HL-60 (cell line): ENCODE measurements around the gene ROGDI.

ENCODE experiments used
- CTCF ChIP-seq: IDR thresholded peaks from one replicate; pipeline ENCODE4 v1.5.1; 2011; ENCODE audit warnings: low read length, control low read depth, inconsistent platforms; ENCODE audit not compliant: insufficient read depth
- GABPA ChIP-seq: IDR thresholded peaks from 2 replicates; pipeline ENCODE4 v1.6.1; 2012; ENCODE audit warnings: low read depth
- POLR2AphosphoS5 ChIP-seq: IDR thresholded peaks from 2 replicates; pipeline ENCODE4 v1.6.1; 2012; ENCODE audit warnings: low read depth
- REST ChIP-seq: IDR thresholded peaks from 2 replicates; pipeline ENCODE4 v1.6.1; 2012; ENCODE audit warnings: low read depth; ENCODE audit not compliant: insufficient replicate concordance

DNA sequence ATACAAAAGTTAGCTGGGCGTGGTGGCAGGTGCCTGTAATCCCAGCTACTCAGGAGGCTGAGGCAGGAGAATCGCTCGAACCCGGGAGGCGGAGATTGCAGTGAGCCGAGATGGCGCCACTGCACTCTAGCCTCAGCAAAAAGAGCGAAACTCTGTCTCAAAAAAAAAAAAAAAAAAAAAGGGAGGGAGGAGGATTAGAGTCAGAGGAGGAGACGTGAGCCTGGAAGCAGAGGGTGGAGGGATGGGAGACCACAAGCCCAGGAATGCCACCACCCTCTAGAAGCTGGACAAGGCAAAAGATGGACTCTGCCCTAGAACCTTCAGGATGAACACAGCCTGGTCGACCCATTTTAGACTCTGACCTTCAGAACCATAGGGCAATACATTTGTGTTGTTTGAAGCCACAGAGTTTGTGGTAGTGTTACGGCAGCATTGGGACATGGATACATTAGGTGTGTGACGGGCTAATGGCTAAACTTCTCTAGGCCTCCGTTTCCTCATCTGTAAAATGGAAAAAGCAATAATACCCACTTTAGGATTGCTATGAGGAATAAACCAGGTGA is 9.4 kb downstream of the ROGDI start:
- no peak for TF ChIP-seq CTCF
- TF ChIP-seq POLR2AphosphoS5, result no peak
- no peak for TF ChIP-seq REST
- TF ChIP-seq GABPA, result no peak
